HG03460 (cell line): ENCODE results near the gene PACSIN2.
"Not testable (repeated sequence)": the region's sequence is repeated elsewhere in the genome, so short reads cannot be mapped to it uniquely, and the experiment has no call there.

Experiments used
- ATAC-seq: cut with Tn5 transposase; IDR thresholded peaks from one replicate; pipeline ENCODE4 v1.9.1; 2021; ENCODE audit not compliant: unreplicated experiment

Gene PACSIN2

DNA sequence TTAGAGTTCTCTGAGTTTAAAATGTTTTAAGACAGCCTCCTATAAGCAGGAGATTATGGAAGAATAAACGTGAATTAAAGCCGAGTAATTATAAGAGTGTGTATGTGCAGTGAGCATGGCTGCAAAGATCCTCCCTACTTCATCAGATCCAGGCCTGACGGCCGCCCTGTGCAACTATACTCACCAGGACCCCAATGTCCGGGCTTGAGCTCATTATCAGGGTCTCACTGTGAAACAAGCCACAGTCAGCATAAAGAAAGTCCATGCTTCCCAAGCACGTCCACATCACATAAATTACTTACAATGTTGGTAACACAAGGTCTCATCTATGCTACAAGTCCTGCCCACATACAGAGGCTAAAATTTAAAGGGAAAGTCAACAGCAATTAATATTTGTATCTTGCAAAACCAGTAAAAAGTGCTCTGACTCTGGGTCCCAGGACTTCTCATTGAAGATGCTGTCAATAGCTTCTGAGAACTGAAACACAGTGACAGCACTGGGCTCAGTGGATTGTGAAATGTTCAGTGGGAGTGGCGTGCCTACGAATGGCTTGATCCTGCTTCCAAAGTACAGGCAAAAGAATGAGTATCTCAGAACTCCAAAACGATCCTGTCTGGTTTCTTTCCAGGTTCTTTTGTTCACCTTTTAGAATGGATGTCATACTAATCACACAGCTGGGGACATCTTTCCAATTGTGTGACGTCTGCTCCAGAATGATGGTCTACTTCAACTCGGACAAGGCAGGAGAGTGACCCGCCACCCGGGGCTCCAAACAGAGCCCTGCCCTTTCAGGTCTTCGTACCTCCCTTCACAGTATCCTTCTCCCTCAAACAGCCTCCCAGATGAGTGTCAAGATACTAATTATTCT is 85.7 kb downstream of the PACSIN2 start:
- no peak for ATAC-seq

- ATAC-seq: no peak
These were observed 87.0 kb downstream of the PACSIN2 start for GRCh38 chr22:42927966-42928365.

DNA sequence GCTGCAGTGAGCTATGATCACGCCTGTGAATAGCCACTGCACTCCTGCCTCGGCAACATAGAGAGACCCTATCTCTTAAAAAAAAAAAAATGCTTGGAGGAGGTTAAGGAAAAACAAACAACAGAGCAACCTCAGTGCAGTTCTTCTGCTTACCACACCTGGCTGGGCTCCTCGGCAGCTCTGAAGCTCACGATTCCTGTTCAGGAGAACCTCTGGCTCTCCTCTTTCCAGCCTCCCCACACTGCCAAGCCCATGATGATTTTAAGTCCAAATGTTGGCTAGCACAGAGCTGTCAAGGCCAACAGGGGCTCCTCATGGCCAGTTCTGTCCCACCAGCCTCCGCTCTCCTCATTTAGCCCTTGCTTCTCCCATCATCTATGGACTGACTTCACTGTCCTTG is 88.2 kb downstream of the PACSIN2 start:
- no peak for ATAC-seq

- ATAC-seq: no peak
These were observed 88.8 kb downstream of the PACSIN2 start for GRCh38 chr22:42926104-42926503.

- no peak for ATAC-seq
These were observed 89.4 kb downstream of the PACSIN2 start for GRCh38 chr22:42925598-42925997.

DNA sequence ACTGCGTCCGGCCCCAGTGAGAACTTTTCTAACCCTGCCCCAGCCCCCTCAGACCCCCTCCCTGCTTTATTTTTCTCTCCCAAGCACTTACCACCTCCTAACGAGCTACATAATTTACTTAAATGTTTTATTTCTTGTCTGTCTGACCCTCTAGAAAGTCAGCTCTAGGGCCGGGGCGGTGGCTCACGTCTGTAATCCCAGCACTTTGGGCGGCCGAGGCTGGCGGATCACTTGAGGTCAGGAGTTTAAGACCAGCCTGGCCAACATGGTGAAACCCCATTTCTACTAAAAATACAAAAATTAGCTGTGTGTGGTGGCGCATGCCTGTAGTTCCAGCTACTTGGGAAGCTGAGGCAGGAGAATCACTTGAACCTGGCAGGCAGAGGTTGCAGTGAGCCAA is 89.9 kb downstream of the PACSIN2 start:
- ATAC-seq: not testable (repeated sequence)

- no peak for ATAC-seq
These were observed 90.5 kb downstream of the PACSIN2 start for GRCh38 chr22:42924436-42924835.

DNA sequence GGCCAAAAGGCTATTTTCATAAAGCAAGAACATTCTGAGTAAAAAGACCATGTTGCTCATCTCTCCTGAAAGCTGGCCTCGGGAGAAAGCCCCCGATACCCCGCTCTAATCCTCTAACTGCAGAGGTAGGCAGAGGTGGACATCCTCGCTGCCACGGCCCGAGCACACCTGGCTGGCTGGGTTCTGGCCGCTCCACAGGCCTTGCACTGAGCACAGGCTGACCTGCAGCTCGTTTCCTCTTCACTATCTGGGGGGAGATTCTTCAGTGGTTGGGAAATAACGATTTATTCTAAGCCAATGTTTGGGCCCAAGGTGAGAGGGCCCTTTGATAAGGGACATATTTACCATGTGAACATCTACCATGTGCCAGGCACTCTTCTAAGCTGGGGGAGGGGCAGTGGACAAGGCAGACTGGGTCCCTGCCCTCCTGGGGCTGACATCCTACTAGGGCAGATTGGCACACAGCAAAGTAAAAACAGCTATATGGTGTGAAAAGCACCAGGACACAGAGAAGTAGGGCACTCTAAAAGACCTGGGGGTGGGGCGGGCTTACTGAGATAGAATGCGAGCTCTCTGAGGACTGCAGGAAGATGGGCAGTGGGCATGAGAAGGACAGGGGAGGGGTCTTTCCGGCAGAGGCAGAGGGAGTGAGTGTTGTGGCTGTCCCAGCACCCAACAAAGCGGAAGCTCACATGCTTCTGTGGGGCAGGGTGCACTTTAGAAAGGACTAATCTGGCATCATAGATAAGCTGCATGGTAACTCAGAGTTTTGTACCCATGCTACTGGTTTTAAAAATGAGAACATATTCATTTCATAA is 92.4 kb downstream of the PACSIN2 start:
- no peak for ATAC-seq

DNA sequence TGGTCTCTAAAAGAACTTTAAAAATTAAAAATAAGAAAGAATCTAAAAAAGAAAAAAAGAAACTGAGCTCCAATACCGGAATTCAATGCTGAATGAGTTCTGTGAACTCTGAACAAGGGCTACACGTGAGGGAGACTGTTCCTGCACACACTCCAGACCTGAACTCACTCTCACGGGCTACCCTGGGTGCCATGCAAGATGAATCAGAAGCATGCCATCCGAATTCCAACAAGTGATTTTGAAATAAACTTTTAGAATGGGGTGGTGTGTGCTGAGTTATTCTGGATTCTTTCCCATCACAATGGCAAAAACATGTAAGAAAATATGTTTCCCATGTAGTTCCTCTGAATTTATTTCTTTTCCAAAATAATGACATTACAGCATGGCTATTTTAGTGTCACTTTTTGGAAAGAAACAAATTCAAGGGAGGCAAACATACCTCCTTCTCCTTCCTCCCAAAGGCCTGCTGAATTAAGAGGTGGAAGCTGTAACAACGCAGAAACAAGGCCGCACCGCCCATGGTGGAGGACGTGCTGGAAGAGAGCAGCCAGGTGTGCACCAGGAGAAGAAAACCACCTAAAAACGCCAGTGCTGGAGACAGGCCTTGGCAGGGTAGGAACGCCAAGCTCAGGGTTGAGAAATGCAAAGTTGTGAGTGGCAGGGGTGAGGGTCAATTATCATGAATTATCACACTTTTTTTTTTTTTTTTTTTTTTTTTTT is 94.7 kb downstream of the PACSIN2 start:
- no peak for ATAC-seq

DNA sequence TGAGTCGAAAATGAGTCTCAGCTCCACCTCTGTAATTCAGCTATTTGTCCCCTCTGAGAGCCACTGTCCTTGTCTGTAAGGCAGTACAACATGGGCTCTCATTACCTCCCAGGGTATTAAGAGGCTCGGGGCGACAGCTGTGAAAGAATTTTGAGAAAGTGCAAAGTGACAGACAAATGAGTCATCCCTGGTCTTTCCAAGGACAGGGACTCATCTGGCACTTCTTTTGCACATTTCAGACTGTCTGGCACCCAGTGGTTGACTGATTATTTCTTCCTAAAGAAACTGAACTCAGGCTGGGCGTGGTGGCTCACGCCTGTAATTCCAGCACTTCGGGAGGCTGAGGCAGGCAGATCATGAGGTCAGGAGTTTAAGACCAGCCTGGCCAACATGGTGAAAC is 95.8 kb downstream of the PACSIN2 start:
- ATAC-seq: no peak

DNA sequence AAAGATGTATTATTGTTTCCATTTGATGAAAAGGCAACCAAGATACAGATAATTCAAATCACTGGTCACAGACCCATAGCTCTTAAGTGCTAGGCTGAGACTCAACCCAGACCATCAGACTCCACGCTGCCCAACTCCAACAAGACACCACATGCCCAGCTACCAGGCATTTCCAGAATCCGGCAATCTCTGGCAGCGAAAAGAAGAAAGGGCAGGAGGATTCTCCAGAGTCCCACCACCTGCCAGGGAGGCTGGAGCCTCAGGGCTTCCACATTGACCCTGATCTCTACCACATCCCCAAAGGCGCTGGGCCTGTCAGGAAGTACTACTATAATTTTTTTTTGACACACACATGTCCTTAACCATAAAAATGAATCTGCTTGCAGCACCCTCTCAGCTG is 96.4 kb downstream of the PACSIN2 start:
- no peak for ATAC-seq

GRCh38 chr22:42917358-42917757 is 97.6 kb downstream of the PACSIN2 start:
- ATAC-seq: not testable (repeated sequence)

GRCh38 chr22:42915980-42916765 is 98.8 kb downstream of the PACSIN2 start:
- ATAC-seq: no peak

GRCh38 chr22:42914511-42915076 is 100.4 kb downstream of the PACSIN2 start:
- no peak for ATAC-seq

GRCh38 chr22:42913874-42914510 is 101.0 kb downstream of the PACSIN2 start:
- ATAC-seq: no peak

GRCh38 chr22:42912059-42912458 is 102.9 kb downstream of the PACSIN2 start:
- no peak for ATAC-seq

DNA sequence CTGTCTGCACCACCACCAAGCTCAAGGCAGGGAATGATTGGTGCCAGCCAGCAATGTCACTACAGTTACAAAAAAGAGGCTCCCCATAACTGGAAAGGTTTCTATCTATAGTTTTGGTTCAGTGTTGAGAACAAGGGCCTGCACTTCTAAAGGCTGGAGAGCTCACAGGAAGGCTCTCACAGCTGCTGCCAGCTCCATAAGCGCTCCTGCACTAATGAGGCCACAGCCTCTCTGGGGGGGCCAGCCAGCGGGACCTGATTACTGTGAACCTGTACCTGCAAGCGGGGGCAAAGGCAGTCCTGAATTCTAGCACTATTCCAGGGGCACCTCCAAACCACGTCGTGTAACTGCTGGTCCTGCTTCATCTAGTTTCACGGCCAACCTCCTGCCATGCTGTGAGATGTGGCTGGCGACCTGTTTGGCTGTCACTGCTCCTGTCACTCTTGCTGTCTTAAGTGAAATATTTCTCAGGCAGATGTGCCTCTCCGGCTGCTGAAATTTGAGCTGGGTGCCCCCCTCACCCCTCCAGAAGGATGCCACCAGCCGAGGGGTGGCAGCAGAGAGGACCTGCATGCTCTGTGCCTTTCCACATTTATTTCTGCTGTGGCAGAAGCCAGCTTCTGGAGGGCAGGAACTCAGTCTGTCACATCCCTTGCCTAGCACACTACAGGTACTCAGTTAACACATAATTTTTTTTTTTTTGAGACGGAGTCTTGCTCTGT is 104.6 kb downstream of the PACSIN2 start:
- ATAC-seq: no peak

GRCh38 chr22:42909363-42910058 is 105.4 kb downstream of the PACSIN2 start:
- ATAC-seq: no peak

DNA sequence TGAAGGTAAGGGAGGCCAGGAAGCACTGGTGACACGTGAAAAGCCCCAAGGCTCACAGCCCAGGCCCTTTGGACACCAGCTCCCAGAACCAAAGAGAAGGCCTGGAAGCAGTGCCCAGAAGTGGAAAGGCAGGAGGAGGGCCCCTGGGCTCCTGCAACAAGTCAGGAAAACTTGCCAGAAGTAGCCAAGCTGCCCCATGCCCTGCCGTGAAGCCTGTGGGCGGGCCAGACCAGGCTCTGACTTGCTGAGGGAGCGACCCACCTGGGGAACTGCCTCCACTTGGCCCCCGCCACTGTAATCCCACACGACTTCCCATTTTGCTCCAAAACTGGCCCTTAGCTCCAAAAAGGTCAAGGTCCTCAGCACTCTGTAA is 106.6 kb downstream of the PACSIN2 start:
- ATAC-seq: no peak
